ENCODE measurements around the gene PACSIN2.
A peak's percentile ranks its signal among the peaks of the same experiment; 100 is the strongest.

The PACSIN2 gene

DNA sequence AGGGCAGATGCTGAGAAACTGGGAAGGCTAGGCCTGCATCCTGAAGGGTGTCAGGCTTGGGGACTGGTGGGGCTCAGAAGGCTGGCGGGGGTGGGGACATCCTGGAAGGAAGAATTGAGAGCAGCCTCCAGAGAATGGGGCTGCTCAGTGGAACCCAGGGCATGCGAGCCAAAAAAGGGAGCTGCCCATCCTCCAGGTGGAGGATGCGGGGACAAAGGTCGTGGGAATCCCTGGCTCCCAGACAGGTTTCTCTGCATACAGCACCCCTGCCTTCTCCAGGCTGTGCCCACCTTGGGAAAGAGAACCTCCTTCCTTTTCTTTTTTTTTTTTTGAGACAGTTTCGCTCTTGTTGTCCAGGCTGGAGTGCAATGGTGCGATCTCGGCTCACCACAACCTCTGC lies 117.0 kb downstream of the PACSIN2 start:
- in situ Hi-C loops (cut with MboI; ENCODE audit: low pct_unique_long_range_greater_than_20kb, low sequenced_read_pairs): no loop called here
- no peak for DNase-seq

DNA sequence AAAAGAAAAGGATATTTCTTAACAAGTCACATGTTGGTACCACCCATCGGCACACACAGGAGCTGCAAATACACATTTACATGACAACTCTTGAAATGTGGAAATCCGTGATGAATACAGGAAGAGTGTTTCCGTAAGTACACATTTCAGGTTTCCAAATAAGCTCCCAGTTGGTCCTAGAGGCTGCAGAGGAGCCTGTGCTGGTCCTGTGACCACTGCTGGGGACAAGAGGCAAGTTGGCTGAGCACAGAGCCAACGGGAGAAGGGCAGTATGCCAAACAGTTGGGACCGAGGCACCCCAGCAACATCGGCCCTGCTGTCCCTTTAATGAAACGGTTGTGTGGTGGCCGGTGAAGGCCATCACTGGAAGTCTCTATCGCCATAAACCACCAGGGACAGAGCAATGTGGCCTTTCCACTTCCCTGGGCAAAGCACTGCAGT lies 119.4 kb downstream of the PACSIN2 start:
- in situ Hi-C loops (cut with MboI; ENCODE audit: low pct_unique_long_range_greater_than_20kb, low sequenced_read_pairs): no loop called here
- no peak for DNase-seq

GRCh38 chr22:42895087-42895486 lies 119.9 kb downstream of the PACSIN2 start:
- DNase-seq: peak; percentile 92
- in situ Hi-C loops (cut with MboI; ENCODE audit: low pct_unique_long_range_greater_than_20kb, low sequenced_read_pairs): no loop called here

GRCh38 chr22:42893371-42894150 lies 121.4 kb downstream of the PACSIN2 start:
- in situ Hi-C loops (cut with MboI; ENCODE audit: low pct_unique_long_range_greater_than_20kb, low sequenced_read_pairs): no loop called here
- no peak for DNase-seq

DNA sequence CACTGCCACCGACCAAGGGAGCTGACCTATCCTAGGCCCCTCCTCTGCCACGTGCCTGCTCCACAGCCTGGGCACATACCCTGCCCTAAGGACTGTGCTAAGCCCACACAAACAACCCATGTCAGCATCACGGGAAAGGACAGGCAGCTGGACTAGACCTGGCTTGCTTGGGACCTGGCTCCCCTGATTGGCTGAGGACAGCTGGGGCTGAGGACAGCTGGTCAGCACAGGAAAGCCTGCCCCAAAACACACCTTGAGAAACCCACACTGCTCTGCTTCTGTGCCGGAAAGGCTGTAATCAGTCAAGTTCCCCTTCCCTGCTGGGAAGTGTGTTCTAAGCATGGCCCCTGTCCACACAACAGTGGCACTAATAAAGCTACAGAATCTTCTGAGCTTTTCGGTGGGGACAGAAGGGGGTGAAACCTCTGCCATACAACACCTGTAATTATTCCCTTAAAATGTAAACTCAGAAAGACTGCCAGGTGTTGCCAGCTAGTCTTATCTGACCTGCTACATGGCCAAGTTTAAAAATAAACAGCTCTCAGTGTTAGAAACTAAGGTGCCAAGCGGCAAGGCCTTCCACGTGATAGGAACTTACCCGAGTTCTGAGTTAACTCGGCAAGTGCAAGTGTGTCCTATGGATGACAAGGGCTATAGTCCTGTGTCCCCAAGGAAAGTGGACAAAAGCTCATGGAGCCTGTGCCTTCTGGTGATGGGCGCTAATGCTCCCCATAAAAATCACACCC lies 122.2 kb downstream of the PACSIN2 start:
- DNase-seq: peak; percentile 23
- in situ Hi-C loops (cut with MboI; ENCODE audit: low pct_unique_long_range_greater_than_20kb, low sequenced_read_pairs): no loop called here

GRCh38 chr22:42892156-42892555 lies 122.8 kb downstream of the PACSIN2 start:
- DNase-seq: no peak
- in situ Hi-C loops (cut with MboI; ENCODE audit: low pct_unique_long_range_greater_than_20kb, low sequenced_read_pairs): no loop called here

DNA sequence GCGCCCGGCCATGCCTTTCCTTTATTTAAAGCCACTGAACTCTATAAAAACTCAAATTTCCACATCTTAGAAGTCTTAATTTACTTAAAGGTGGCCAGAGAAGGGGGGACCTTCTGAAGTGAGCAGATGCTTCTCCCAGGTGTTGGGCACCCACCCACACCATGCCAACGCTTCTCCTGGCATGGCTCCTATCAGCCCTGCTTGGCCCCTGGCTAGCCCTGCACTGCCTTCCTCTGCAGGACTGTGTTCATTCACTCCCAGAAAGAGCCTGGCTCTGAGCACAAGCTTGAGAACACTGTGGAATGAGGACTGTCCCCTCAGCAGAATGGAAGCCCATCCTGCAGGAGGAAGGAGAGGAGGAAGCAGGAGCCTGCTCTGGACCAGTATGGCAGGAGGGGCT lies 123.3 kb downstream of the PACSIN2 start:
- in situ Hi-C loops (cut with MboI; ENCODE audit: low pct_unique_long_range_greater_than_20kb, low sequenced_read_pairs): no loop called here
- DNase-seq: no peak

DNA sequence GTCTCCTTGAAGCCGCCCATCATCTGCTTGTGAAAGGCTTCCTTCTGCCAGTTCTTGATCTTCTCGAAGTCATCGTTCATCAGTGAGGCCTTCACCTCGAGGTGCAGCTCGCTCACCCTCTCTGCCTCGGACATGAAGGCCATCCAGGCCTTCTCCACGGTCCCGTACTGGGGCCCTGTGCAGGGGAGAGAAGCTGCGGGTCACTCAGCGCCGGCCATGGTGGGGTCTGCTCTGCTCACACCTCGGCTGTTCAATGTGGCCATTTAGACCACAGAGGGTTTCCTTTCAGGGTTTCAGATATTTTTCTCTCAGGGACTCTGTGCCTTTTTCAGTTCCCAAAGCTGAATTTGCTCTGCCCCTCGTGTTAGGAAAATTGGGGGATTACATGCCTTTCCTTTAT lies 123.9 kb downstream of the PACSIN2 start:
- in situ Hi-C loops (cut with MboI; ENCODE audit: low pct_unique_long_range_greater_than_20kb, low sequenced_read_pairs): no loop called here
- DNase-seq: no peak

GRCh38 chr22:42889304-42889703 lies 125.6 kb downstream of the PACSIN2 start:
- DNase-seq: peak; percentile 83
- in situ Hi-C loops (cut with MboI; ENCODE audit: low pct_unique_long_range_greater_than_20kb, low sequenced_read_pairs): no loop called here

DNA sequence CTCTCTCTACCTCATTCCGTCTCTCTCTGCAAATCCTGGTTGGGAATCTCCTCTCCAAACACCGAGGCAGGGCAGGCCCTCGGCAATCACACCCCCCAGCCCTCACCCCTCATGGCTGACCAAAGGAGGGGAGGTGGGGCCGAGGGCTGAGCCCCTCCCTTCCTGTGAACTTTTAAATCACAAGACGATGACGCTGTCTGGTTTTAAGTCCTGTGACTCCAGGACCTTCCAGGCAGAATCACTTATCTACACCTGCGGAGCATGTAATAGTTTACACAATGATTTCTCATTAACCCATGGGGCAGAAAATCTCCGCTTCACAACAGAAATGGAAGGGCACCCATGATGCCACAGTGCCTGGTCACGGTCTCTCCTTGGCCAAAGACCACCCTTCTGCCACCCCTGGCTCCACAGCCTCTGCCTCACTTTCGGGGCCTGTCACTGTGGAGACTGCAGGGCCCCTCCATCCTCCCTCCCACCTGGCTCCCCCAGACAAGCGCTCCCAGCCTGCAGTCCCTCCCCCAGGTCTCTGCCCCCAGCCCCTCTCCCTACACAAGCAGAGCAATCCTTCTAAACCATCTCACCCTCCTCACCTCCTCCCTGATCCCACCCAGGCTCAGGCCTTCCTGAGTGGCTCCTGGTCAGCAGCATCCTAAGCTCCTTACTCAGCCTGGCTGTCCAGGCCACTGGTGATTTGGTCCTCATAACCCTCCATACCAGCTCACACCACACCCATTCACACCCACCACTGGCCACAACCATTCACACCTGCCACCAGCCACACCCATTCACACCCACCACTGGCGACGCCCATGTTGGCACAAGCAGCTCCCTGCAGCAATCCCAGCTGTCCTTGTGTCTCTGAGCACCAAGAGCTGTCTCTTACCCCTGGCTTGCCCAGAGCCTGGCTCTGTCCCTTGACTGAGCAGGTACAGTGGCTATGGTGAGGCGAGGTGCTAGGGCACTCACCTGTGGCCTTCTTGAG lies 127.1 kb downstream of the PACSIN2 start:
- in situ Hi-C loops (cut with MboI; ENCODE audit: low pct_unique_long_range_greater_than_20kb, low sequenced_read_pairs): no loop called here
- DNase-seq: no peak

- in situ Hi-C loops (cut with MboI; ENCODE audit: low pct_unique_long_range_greater_than_20kb, low sequenced_read_pairs): no loop called here
- DNase-seq: no peak
Observed at GRCh38 chr22:42887120-42887519, 127.8 kb downstream of the PACSIN2 start.

GRCh38 chr22:42885446-42885845 lies 129.5 kb downstream of the PACSIN2 start:
- no peak for DNase-seq
- in situ Hi-C loops (cut with MboI; ENCODE audit: low pct_unique_long_range_greater_than_20kb, low sequenced_read_pairs): no loop called here

DNA sequence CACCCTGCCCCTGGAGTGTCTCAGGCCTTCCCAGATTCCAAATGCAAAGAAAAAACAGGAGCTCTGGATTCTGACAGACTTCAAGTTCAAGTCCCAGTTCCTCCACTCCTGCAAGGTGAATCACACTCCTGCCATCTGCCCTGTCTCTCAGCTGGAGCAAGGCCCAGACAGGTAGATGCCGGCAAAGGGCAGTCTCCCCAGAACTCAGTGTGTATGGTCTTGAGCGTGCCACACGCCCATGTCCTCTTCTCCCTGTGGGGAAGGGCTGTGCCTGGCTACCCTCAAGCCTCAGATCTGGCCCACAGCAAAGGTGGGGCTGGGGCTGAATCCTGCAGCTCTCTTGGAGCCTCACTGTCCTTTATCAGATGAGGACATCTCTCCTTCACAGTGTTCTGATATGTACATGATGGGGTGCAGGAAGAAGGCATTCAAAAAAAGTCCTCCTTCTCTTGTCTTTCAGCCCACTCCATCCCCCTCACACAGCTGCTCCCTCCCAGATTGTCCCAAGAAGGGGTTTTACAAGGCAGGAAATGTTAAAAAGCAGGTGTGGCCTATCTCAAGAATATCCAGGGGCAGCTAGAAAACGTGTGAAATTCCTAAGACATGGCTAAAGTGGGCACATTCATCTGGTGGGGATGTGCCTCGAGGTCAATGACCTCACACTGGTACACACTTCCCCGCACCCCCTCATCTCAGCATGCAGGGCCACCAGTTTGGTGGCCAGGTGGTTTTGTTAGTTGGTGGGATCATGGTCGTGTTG lies 130.2 kb downstream of the PACSIN2 start:
- no peak for DNase-seq
- in situ Hi-C loops (cut with MboI; ENCODE audit: low pct_unique_long_range_greater_than_20kb, low sequenced_read_pairs): no loop called here

GRCh38 chr22:42883970-42884369 lies 131.0 kb downstream of the PACSIN2 start:
- in situ Hi-C loops (cut with MboI; ENCODE audit: low pct_unique_long_range_greater_than_20kb, low sequenced_read_pairs): no loop called here
- no peak for DNase-seq

DNA sequence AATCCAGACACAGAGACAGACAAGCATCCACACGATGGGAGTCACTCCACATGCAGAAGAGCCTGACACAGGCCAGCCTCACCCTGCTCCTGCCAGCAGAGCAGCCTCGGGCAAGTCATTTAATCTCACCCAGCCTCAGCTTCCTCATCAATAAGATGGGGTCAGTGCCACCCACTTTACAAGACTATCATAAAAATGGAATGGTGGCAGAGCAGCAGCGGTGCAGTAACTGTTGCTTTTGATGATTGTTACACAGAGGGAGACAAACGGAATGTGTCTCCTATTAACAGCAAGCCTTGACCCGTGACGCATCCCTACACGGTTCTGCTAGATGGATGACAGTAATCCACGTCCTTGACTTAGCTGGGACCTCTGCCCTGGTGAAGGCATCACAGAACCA lies 131.8 kb downstream of the PACSIN2 start:
- in situ Hi-C loops (cut with MboI; ENCODE audit: low pct_unique_long_range_greater_than_20kb, low sequenced_read_pairs): no loop called here
- no peak for DNase-seq

DNA sequence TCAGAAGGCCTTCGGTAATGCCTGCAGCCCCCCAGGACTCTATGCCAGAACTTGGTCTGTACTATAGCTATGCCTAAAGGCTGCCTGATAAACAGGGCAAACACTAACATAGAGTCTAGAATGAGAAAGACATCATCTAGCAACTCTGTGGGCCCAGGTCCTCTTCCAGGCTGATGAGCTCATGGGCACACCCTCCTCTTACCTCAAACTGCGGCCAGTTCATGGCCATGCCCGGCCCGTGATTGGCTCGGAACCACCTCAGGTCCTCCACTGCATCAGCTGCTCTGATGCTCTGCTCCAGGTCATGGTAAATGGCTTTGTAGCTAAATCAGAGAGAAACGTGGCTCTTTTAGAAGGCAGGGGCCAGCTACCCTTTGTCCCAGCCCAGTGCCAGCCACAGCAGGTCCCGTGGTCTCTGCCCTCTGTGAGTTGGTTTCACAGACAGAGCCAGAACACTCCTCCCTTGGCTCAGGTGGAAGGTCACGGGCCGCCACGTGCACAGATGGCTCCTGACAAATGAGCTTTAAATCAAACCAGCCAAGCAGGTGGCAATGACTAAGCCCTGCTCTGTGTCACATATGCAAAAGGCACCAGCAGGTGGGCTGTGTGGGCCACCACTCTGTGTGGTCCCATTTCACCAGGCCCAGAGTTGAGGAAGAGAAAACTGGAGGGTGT lies 132.8 kb downstream of the PACSIN2 start:
- in situ Hi-C loops (cut with MboI; ENCODE audit: low pct_unique_long_range_greater_than_20kb, low sequenced_read_pairs): no loop called here
- no peak for DNase-seq

GRCh38 chr22:42881298-42881697 lies 133.7 kb downstream of the PACSIN2 start:
- DNase-seq: no peak
- in situ Hi-C loops (cut with MboI; ENCODE audit: low pct_unique_long_range_greater_than_20kb, low sequenced_read_pairs): no loop called here

GRCh38 chr22:42880815-42881214 lies 134.1 kb downstream of the PACSIN2 start:
- in situ Hi-C loops (cut with MboI; ENCODE audit: low pct_unique_long_range_greater_than_20kb, low sequenced_read_pairs): no loop called here
- DNase-seq: no peak

All from KBM-7 (cell line).